Stomach (tissue), 9 donors: ENCODE data around the gene COL5A1. TPM values are rescaled to one million over a fixed set of nuclear protein-coding genes. Genes with fewer than 3 reads are reported as not detected.

Experiments used
- DNase-seq, 2 donors: peaks; one replicate each; pipeline versions ENCODE4 v3.0.0 to v3.0.0-alpha.2; 2013 to 2019
- H3K27ac ChIP-seq, 5 donors: fragments of 200-600 bp in 4 of 5; sonication (generic) in 4 of 5; one replicate each; pipeline ENCODE4 v1.5.1; 2013 to 2019; ENCODE audit warnings: mild to moderate bottlenecking in 1 of 5, moderate library complexity in 1 of 5
- H3K27me3 ChIP-seq, 3 donors: fragments of 200-600 bp; sonication (generic); one replicate each; pipeline ENCODE4 v1.5.1; 2017 to 2019; ENCODE audit warnings: mixed run types in 1 of 3
- H3K36me3 ChIP-seq, 4 donors: fragments of 200-600 bp; sonication (generic); 1 replicate in 3 of 4; 2 replicates in 1 of 4; pipeline ENCODE4 v1.5.1; 2016 to 2019
- H3K4me1 ChIP-seq, 4 donors: fragments of 200-600 bp; sonication (generic); one replicate each; pipeline ENCODE4 v1.5.1; 2016 to 2019
- H3K4me3 ChIP-seq, 4 donors: fragments of 200-600 bp; sonication (generic) in 3 of 4; one replicate each; pipeline ENCODE4 v1.5.1; 2016 to 2019; ENCODE audit warnings: mild to moderate bottlenecking in 1 of 4
- H3K9me3 ChIP-seq, 4 donors: fragments of 200-600 bp; sonication (generic); one replicate each; pipeline ENCODE4 v1.5.1; 2016 to 2019
- EP300 ChIP-seq: sonication (generic); formaldehyde crosslinking; IDR thresholded peaks from one replicate; pipeline ENCODE4 v1.6.1; 2017; ENCODE audit warnings: antibody characterized with exemption
- POLR2A ChIP-seq, 4 donors: fragments of 450-650 bp; IDR thresholded peaks; one replicate each; pipeline ENCODE4 v1.6.1; 2016; ENCODE audit warnings: antibody characterized with exemption in 4 of 4, control low read depth in 2 of 4, mild to moderate bottlenecking in 1 of 4, moderate library complexity in 1 of 4
- POLR2AphosphoS5 ChIP-seq, 3 donors: sonication (generic); formaldehyde crosslinking; IDR thresholded peaks; one replicate each; pipeline ENCODE4 v1.6.1; 2016; ENCODE audit warnings: antibody characterized with exemption in 3 of 3
- WGBS, 5 donors: extraction: QIAGEN DNeasy Blood & Tissue Kit in 3 of 5; methylation state at CpG; one replicate each; pipeline versions ENCODE4 v1.1.5 to v1.1.7; 2013 to 2018; 5-methylcytosine and 5-hydroxymethylcytosine counted together
- intact Hi-C: fragments of 100-400 bp; cut with DNase I; formaldehyde crosslinking; loops from one replicate; pipeline ENCODE4 v1.15.1; 2023; ENCODE audit warnings: low total_unique reads
- polyA plus RNA-seq, 3 donors: library from polyadenylated mRNA; stranded (reverse); fragments of 200-250 nt; gene quantifications; one replicate each; pipeline ENCODE4 v1.2.3, GENCODE V29; 2013
- total RNA-seq, 5 donors: library from RNA; depleted of rRNA; stranded (reverse); fragments of >200 nt; gene quantifications; one replicate each; pipeline versions ENCODE4 v1.1.0 to v1.2.3, GENCODE V29; 2014 to 2016
- TF ChIP-seq, protein P1 (sequence below), 7 experiments: fragments of 450-650 bp in 4 of 7; fragments of 200-600 bp in 3 of 7; sonication (generic) in 3 of 7; IDR thresholded peaks; one replicate each; pipeline ENCODE4 v1.5.1; 2016 to 2019; ENCODE audit warnings: antibody characterized with exemption in 7 of 7, control low read depth in 2 of 7, mild to moderate bottlenecking in 1 of 7
- donor health status: healthy with polysubstance abuse.
- donor health status: Bipolar disorder and iron deficiency.
- donor health status: healthy.

Gene COL5A1
- total and polyA plus RNA-seq, 8 donors, result 7.3 to 205 (median 26.4) TPM

DNA sequence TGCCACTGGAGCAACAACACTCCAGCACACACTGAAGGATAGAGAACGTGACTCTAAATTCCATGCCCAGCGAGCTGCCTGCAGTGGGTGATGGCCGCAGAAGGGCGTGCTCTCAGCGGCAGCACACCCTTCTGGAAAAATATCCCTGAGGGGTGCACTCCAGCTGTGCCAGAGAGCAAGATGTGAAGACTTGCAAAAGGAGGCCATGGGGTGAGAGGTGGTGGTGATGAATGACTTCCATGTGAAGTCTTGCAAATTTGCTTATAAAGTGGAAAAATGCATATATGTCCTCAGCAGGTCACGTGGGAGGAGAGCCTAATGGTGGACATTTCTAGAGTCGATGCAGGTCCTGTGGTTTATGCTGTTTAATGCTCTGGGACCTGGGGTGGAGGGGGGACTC lies 39.8 kb upstream of the COL5A1 start:
- Histone ChIP-seq H3K27ac (peak overlapping the region in 1 of 5 donors; percentile 60), H3K4me1 (peaks cover 0 to 6% (median 0%) of the 10 kb centered on the region in 4 donors), H3K9me3 (peaks cover 0 to 9% (median 0%) of the 10 kb centered on the region in 4 donors), H3K4me3 (no peak overlapping the region), H3K27me3 (peaks cover 0 to 32% (median 11%) of the 10 kb centered on the region in 3 donors), H3K36me3 (no peaks in the 10 kb centered on the region)
- intact Hi-C loops, result no loop called here
- DNase-seq, result peak in 1 of 2 donors; percentile 16
- 89 to 95% (median 91%) methylated on average over 7 of the region's 7 CpGs for WGBS, 5 donors
- no peak for TF ChIP-seq POLR2AphosphoS5 (IDR thresholded peaks at IDR 0.05)
- no peak for TF ChIP-seq EP300
- TF ChIP-seq, protein P1, sequence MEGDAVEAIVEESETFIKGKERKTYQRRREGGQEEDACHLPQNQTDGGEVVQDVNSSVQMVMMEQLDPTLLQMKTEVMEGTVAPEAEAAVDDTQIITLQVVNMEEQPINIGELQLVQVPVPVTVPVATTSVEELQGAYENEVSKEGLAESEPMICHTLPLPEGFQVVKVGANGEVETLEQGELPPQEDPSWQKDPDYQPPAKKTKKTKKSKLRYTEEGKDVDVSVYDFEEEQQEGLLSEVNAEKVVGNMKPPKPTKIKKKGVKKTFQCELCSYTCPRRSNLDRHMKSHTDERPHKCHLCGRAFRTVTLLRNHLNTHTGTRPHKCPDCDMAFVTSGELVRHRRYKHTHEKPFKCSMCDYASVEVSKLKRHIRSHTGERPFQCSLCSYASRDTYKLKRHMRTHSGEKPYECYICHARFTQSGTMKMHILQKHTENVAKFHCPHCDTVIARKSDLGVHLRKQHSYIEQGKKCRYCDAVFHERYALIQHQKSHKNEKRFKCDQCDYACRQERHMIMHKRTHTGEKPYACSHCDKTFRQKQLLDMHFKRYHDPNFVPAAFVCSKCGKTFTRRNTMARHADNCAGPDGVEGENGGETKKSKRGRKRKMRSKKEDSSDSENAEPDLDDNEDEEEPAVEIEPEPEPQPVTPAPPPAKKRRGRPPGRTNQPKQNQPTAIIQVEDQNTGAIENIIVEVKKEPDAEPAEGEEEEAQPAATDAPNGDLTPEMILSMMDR (IDR thresholded peaks at IDR 0.05), result no peak
- TF ChIP-seq POLR2A (IDR thresholded peaks at IDR 0.05), result no peak

DNA sequence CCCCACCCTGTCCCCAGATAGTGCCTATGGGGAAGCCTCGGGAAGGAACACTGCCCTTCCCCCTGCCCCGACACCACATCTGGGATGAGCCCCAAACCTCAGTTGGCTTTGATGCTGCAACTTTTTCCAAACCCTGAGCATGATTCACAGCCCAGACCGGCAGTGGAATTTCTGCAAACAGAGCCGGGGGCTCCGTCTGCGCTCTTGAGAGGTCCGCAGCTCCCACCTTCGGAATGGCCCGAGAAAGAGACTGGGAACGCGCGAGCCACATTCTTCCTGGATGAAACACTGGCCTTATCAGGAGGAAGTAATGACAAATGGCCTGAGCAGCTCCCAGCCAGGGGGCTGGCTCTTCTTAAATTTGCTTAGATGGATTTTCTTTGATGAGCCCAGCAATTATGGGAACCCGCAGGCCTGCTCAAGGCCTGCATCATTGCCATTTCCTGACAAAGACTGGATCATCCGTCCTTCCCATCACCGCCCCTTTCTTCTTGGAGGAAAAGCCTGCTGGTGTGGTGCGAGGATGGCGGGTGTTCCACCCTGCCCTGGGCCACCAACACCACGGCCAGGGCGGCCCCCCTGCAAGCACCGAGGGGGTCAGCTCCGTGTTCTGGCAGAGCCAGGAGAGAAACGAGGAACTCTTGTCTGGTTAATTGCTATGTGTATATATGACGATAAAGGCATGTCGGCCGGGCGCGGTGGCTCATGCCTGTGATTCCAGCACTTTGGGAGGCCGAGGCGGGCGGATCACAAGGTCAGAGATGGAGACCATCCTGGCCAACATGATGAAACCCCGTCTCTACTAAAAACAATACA lies 38.8 kb upstream of the COL5A1 start:
- H3K36me3 ChIP-seq, result no peaks in the 10 kb centered on the region
- peak in 1 of 2 donors; percentile 86 for DNase-seq
- WGBS, 5 donors, result 53 to 58% (median 56%) methylated on average over 30 to 31 of the region's 31 CpGs
- no peak for TF ChIP-seq EP300
- TF ChIP-seq POLR2AphosphoS5 (IDR thresholded peaks at IDR 0.05), result peak in 1 of 3 donors; percentile 17
- TF ChIP-seq POLR2A (IDR thresholded peaks at IDR 0.05), result no peak
- TF ChIP-seq, protein P1 (IDR thresholded peaks at IDR 0.05), result no peak
- peak overlapping the region in 2 of 5 donors; percentile 26 to 60 for H3K27ac ChIP-seq
- H3K27me3 ChIP-seq, result peaks cover 0 to 31% (median 11%) of the 10 kb centered on the region in 3 donors
- no peak overlapping the region for H3K4me3 ChIP-seq
- peaks cover 0 to 9% (median 0%) of the 10 kb centered on the region in 4 donors for H3K9me3 ChIP-seq
- peaks cover 0 to 6% (median 0%) of the 10 kb centered on the region in 4 donors for H3K4me1 ChIP-seq
- intact Hi-C loops, result no loop called here

DNA sequence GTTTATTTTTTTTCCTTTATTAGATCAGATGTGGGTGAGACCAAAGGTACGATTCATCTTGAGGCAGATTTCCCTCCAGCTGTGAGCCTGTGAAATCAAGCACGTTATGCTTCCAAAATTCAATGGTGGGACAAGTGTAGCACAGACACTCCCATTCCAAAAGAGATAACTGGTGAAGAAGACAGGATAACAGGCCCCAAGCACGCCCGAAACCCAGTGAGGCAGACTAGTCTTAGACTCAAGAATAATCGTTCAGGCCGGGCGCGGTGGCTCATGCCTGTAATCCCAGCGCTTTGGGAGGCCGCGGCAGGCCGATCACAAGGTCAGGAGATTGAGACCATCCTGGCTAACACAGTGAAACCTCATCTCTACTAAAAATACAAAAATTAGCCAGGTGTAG lies 36.8 kb upstream of the COL5A1 start:
- Histone ChIP-seq H3K27me3 (peaks cover 0 to 21% (median 11%) of the 10 kb centered on the region in 3 donors), H3K9me3 (peaks cover 0 to 9% (median 0%) of the 10 kb centered on the region in 4 donors), H3K36me3 (no peaks in the 10 kb centered on the region), H3K4me1 (peaks cover 0 to 6% (median 0%) of the 10 kb centered on the region in 4 donors), H3K27ac (no peak overlapping the region), H3K4me3 (no peak overlapping the region)
- 86 to 95% (median 92%) methylated on average over 12 of the region's 12 CpGs for WGBS, 5 donors
- intact Hi-C loops, result no loop called here
- no peak for TF ChIP-seq EP300
- TF ChIP-seq POLR2AphosphoS5 (IDR thresholded peaks at IDR 0.05), result no peak
- no peak for TF ChIP-seq POLR2A (IDR thresholded peaks at IDR 0.05)
- TF ChIP-seq, protein P1 (IDR thresholded peaks at IDR 0.05), result no peak
- peak in 1 of 2 donors; percentile 24 for DNase-seq

DNA sequence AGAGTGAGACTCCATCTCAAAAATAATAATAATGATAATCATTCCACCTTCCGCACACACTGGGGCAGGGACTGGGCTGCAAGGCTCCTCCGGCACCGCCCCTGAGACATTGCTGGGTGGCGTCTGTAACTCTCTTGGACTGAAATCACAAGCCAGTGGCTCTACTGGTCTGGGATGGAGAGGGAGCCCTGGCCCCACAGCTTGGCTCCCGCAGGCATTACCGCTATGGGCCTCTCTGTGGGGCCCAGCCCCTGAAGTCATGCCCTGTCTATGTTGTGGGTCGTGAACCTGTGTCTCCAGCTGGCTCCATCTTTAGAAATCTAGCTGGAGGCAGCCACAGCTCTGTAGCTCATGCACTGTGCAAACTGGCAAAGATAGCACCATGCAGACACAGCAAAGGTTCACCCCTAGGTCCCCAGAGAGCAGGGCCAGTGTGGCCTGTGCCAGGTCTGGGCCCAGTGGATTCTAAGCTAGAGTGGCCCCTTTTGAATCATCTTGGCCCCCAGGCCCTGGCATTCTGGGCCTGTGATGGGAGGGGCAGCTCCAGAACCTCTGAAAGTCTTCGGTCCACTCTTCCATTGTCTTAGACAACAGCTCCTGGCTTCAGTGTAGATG lies 36.1 kb upstream of the COL5A1 start:
- no peak overlapping the region for H3K4me3 ChIP-seq
- peak in 1 of 2 donors; percentile 11 for DNase-seq
- intact Hi-C loops, result no loop called here
- TF ChIP-seq POLR2A (IDR thresholded peaks at IDR 0.05) (no peak), EP300 (no peak), POLR2AphosphoS5 (IDR thresholded peaks at IDR 0.05) (no peak)
- TF ChIP-seq, protein P1 (IDR thresholded peaks at IDR 0.05), result no peak
- H3K36me3 ChIP-seq, result no peaks in the 10 kb centered on the region
- H3K9me3 ChIP-seq, result peaks cover 0 to 9% (median 0%) of the 10 kb centered on the region in 4 donors
- peaks cover 0 to 6% (median 0%) of the 10 kb centered on the region in 4 donors for H3K4me1 ChIP-seq
- 80 to 88% (median 86%) methylated on average over 3 to 8 of the region's 8 CpGs for WGBS, 5 donors
- peaks cover 0 to 21% (median 11%) of the 10 kb centered on the region in 3 donors for H3K27me3 ChIP-seq
- H3K27ac ChIP-seq, result no peak overlapping the region
